A673 (cell line): ENCODE measurements around the gene TMEM218. TPM values are rescaled to one million over a fixed set of nuclear protein-coding genes. Genes with fewer than 3 reads are reported as not detected.

Experiments
- BruUV-seq: library from RNA; stranded (reverse); fragments of 400-500 nt; replicated peaks from 2 replicates; lab custom pipeline; 2021; lab: Mats Ljungman, UMichigan
- CTCF ChIA-PET: fragments of 300-600 bp; sonication (Branson Sonifier 250); formaldehyde crosslinking; loops from one replicate; lab custom pipeline; 2022; ENCODE audit warnings: antibody characterized with exemption; lab: Charles Lee
- POLR2A ChIA-PET: fragments of 300-600 bp; sonication (Branson Sonifier 250); formaldehyde crosslinking; loops from one replicate; lab custom pipeline; 2022; ENCODE audit warnings: antibody characterized with exemption; ENCODE audit not compliant: low non-redundant PET; lab: Charles Lee
- DNase-seq: peaks from one replicate; pipeline ENCODE4 v3.0.0-alpha.2; 2015; ENCODE audit warnings: low spot score
- H3K27ac ChIP-seq: fragments of 200-600 bp; sonication (generic); 2 replicates; pipeline ENCODE4 v1.5.1; 2016; ENCODE audit warnings: mixed run types, low read depth, mild to moderate bottlenecking, mixed read lengths, antibody characterized with exemption, low read length; ENCODE audit not compliant: poor library complexity, severe bottlenecking
- H3K27me3 ChIP-seq: fragments of 200-600 bp; sonication (generic); replicated peaks from 2 replicates; pipeline ENCODE4 v1.6.1; 2017; ENCODE audit warnings: mixed run types, low read depth, mild to moderate bottlenecking, mixed read lengths, antibody characterized with exemption, low read length; ENCODE audit not compliant: insufficient read depth, poor library complexity
- H3K36me3 ChIP-seq: fragments of 200-600 bp; sonication (generic); 2 replicates; pipeline ENCODE4 v1.6.1; 2016; ENCODE audit warnings: mixed run types, mild to moderate bottlenecking, mixed read lengths, antibody characterized with exemption, low read length; ENCODE audit not compliant: insufficient read depth, poor library complexity, severe bottlenecking
- H3K4me1 ChIP-seq: fragments of 200-600 bp; sonication (generic); 2 replicates; pipeline ENCODE4 v1.6.1; 2017; ENCODE audit warnings: mixed run types, mild to moderate bottlenecking, mixed read lengths, antibody characterized with exemption, low read length; ENCODE audit not compliant: insufficient read depth, poor library complexity, severe bottlenecking
- H3K4me3 ChIP-seq: fragments of 200-600 bp; sonication (generic); 2 replicates; pipeline ENCODE4 v1.5.1; 2016; ENCODE audit warnings: low read depth, mixed run types, mild to moderate bottlenecking, mixed read lengths, low read length; ENCODE audit not compliant: poor library complexity, severe bottlenecking
- H3K9me3 ChIP-seq: fragments of 200-600 bp; sonication (generic); 2 replicates; pipeline ENCODE4 v1.6.1; 2016; ENCODE audit warnings: mixed run types, low read depth, mild to moderate bottlenecking, mixed read lengths, antibody characterized with exemption, low read length; ENCODE audit not compliant: poor library complexity, severe bottlenecking
- EZH2 ChIP-seq: fragments of 200-600 bp; sonication (generic); IDR thresholded peaks from 2 replicates; pipeline ENCODE4 v1.6.1; 2017; ENCODE audit warnings: borderline replicate concordance, low read depth, mild to moderate bottlenecking, mixed read lengths, antibody characterized with exemption, low read length; ENCODE audit not compliant: poor library complexity, severe bottlenecking
- intact Hi-C: fragments of 100-400 bp; cut with micrococcal nuclease; formaldehyde crosslinking; loops from one replicate; pipeline ENCODE4 v1.10.0; 2022; ENCODE audit not compliant: unreplicated experiment
- total RNA-seq: library from RNA; stranded (reverse); gene quantifications from 2 replicates; pipeline ENCODE4 v1.2.3, GENCODE V29; 2021
- TF ChIP-seq, protein P1 (sequence below): fragments of 300-800, 200-600 bp; sonication (generic); conservative IDR thresholded peaks from 2 replicates; pipeline ENCODE4 v1.5.1; 2017; ENCODE audit warnings: low read depth, mild to moderate bottlenecking, antibody characterized with exemption, low read length, moderate library complexity, mixed read lengths

TMEM218 gene
- total RNA-seq, 1 experiment from 2014 or later = 28.8 TPM

- no peak for DNase-seq
- H3K36me3 ChIP-seq = no peaks in the 10 kb centered on the region
- intact Hi-C loops = no loop called here
- H3K27me3 ChIP-seq = no peaks in the 10 kb centered on the region
- BruUV-seq = no TSS peak
- POLR2A ChIA-PET = no interaction called here
- H3K9me3 ChIP-seq = no peaks in the 10 kb centered on the region
- no peaks in the 10 kb centered on the region for H3K4me1 ChIP-seq
- no peak overlapping the region for H3K4me3 ChIP-seq
- no peak overlapping the region for H3K27ac ChIP-seq
- TF ChIP-seq EZH2 = no peak
- TF ChIP-seq, protein P1, sequence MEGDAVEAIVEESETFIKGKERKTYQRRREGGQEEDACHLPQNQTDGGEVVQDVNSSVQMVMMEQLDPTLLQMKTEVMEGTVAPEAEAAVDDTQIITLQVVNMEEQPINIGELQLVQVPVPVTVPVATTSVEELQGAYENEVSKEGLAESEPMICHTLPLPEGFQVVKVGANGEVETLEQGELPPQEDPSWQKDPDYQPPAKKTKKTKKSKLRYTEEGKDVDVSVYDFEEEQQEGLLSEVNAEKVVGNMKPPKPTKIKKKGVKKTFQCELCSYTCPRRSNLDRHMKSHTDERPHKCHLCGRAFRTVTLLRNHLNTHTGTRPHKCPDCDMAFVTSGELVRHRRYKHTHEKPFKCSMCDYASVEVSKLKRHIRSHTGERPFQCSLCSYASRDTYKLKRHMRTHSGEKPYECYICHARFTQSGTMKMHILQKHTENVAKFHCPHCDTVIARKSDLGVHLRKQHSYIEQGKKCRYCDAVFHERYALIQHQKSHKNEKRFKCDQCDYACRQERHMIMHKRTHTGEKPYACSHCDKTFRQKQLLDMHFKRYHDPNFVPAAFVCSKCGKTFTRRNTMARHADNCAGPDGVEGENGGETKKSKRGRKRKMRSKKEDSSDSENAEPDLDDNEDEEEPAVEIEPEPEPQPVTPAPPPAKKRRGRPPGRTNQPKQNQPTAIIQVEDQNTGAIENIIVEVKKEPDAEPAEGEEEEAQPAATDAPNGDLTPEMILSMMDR = no peak
- CTCF ChIA-PET = no interaction called here
These were observed 39.6 kb downstream of the TMEM218 start for GRCh38 chr11:125071846-125072217.

- BruUV-seq = no TSS peak
- intact Hi-C loops = no loop called here
- Histone ChIP-seq H3K27me3 (peaks cover under 1% of the 10 kb centered on the region), H3K36me3 (no peaks in the 10 kb centered on the region), H3K4me3 (no peak overlapping the region), H3K27ac (no peak overlapping the region), H3K9me3 (no peaks in the 10 kb centered on the region), H3K4me1 (no peaks in the 10 kb centered on the region)
- TF ChIP-seq, protein P1 = no peak
- TF ChIP-seq EZH2 = no peak
- DNase-seq = no peak
- CTCF ChIA-PET = no interaction called here
- POLR2A ChIA-PET = no interaction called here
These were observed 40.0 kb downstream of the TMEM218 start for GRCh38 chr11:125071435-125071834.

DNA sequence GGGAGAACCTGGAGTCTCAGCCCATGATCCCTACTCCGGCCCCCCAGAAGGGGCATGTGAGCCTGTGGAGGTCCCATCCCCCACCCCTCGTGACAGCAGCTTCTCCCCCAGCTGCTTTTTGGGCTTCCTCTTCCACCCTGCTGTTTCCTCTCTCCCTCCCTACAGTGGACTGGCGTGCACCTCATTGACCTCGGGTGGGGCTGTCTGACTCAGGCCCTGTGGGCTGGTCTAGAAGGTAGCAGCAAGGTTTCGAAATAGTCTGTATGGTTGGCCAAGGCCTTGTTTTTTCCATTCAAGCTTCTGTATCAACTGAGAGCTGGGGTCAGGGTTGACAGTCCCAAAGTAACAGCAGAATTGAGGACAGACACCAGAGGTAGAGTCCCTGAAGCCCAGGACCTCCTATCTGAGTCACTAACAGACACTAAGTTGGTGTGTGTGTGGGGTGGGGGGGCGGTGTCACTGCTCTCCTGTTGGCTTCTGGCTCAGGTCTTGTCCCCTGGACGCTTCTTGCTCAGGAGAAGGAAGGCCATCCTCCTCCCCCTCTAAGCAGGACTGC lies 40.6 kb downstream of the TMEM218 start:
- Histone ChIP-seq H3K27me3 (peaks cover 7% of the 10 kb centered on the region), H3K4me3 (no peak overlapping the region), H3K36me3 (no peaks in the 10 kb centered on the region), H3K9me3 (no peaks in the 10 kb centered on the region), H3K27ac (no peak overlapping the region), H3K4me1 (no peaks in the 10 kb centered on the region)
- no TSS peak for BruUV-seq
- ChIA-PET POLR2A (no interaction called here), CTCF (no interaction called here)
- no peak for DNase-seq
- intact Hi-C loops = no loop called here
- TF ChIP-seq, protein P1 = no peak
- TF ChIP-seq EZH2 = no peak
